HepG2 (cell line): ENCODE results near the gene ARHGAP45. TPM values are rescaled to one million over a fixed set of nuclear protein-coding genes. Genes with fewer than 3 reads are reported as not detected.

Experiments
- ATAC-seq: fragments of 200-7000 bp; cut with Tn5 transposase; 3 replicates; pipeline ENCODE4 v1.9.1; 2020; ENCODE audit warnings: mild to moderate bottlenecking, moderate library complexity
- BruUV-seq: library from RNA; stranded (reverse); fragments of 400-500 nt; replicated peaks from 2 replicates; lab custom pipeline; 2021; lab: Mats Ljungman, UMichigan
- CTCF ChIA-PET: fragments of 300-600 bp; formaldehyde crosslinking; extraction: SDS; loops from one replicate; lab custom pipeline; 2021; ENCODE audit warnings: low total read pairs, inconsistent platforms, low intra/inter-chr PET ratio; lab: Yijun Ruan, JAX
- POLR2A ChIA-PET: fragments of 350-600 bp; sonication (Branson Sonifier 250); formaldehyde crosslinking; loops from one replicate; lab custom pipeline; 2020; ENCODE audit warnings: antibody characterized with exemption, inconsistent platforms; lab: Yijun Ruan, JAX
- DNase-seq: peaks from one replicate; pipeline ENCODE4 v3.0.0-alpha.2; 2015; ENCODE audit warnings: low spot score
- FAIRE-seq: peaks from 3 replicates; lab custom pipeline; 2011; peaks lifted over from hg19 to GRCh38; lab: Jason Lieb, UNC
- H2AFZ ChIP-seq: one replicate; pipeline ENCODE4 v1.6.1; 2011; ENCODE audit warnings: low read length, inconsistent platforms
- H3K27ac ChIP-seq: fragments of 300-600 bp; 3 replicates; pipeline ENCODE4 v1.8.0; 2011; ENCODE audit warnings: mixed run types, mild to moderate bottlenecking, mixed read lengths, low read length, inconsistent platforms; ENCODE audit not compliant: insufficient read depth; ENCODE audit errors: extremely low read length
- H3K27me3 ChIP-seq, 2 experiments: fragments of 200-600 bp in 1 of 2; 2 replicates in 1 of 2; 3 replicates in 1 of 2; pipeline versions ENCODE4 v1.6.0 to v1.8.0; 2011; ENCODE audit warnings: low read length in 2 of 2, mild to moderate bottlenecking in 2 of 2, moderate library complexity in 2 of 2, inconsistent platforms in 1 of 2; ENCODE audit not compliant: insufficient read depth in 2 of 2, control insufficient read depth in 1 of 2
- H3K36me3 ChIP-seq, 2 experiments: fragments of 200-600 bp in 1 of 2; replicated peaks in 1 of 2; 2 replicates in 1 of 2; 3 replicates in 1 of 2; pipeline versions ENCODE4 v1.5.1 to v1.8.0; 2011; ENCODE audit warnings: low read length in 2 of 2, inconsistent platforms in 1 of 2; ENCODE audit not compliant: insufficient read depth in 2 of 2, control insufficient read depth in 1 of 2
- H3K4me1 ChIP-seq: 2 replicates; pipeline ENCODE4 v1.5.1; 2012; ENCODE audit warnings: low read length, inconsistent platforms; ENCODE audit not compliant: insufficient read depth
- H3K4me2 ChIP-seq: 2 replicates; pipeline ENCODE4 v1.6.0; 2011; ENCODE audit warnings: low read depth, low read length, inconsistent platforms
- H3K4me3 ChIP-seq, 3 experiments: fragments of 200-600 bp in 1 of 3; sonication (generic), shearing (Covaris generic) in 1 of 3; replicated peaks in 1 of 3; 2 replicates each; pipeline ENCODE4 v1.5.1; 2011 to 2016; ENCODE audit warnings: low read length in 3 of 3, inconsistent platforms in 2 of 3, low read depth in 2 of 3, mild to moderate bottlenecking in 2 of 3, control low read depth in 1 of 3, mixed read lengths in 1 of 3; ENCODE audit not compliant: insufficient read depth in 1 of 3
- H3K79me2 ChIP-seq: one replicate; pipeline ENCODE4 v1.6.1; 2011; ENCODE audit warnings: low read length, inconsistent platforms; ENCODE audit not compliant: insufficient read depth
- H3K9ac ChIP-seq: 2 replicates; pipeline ENCODE4 v1.6.0; 2011; ENCODE audit warnings: mild to moderate bottlenecking, low read depth, low read length, inconsistent platforms; ENCODE audit not compliant: insufficient read depth
- H3K9me3 ChIP-seq: 2 replicates; pipeline ENCODE4 v1.5.1; 2012; ENCODE audit warnings: mild to moderate bottlenecking, low read length
- H4K20me1 ChIP-seq: 2 replicates; pipeline ENCODE4 v1.6.0; 2011; ENCODE audit warnings: inconsistent platforms, mild to moderate bottlenecking, low read length, moderate library complexity; ENCODE audit not compliant: insufficient read depth
- CHD4 ChIP-seq: fragments of 200-600 bp; sonication (generic); IDR thresholded peaks from 2 replicates; pipeline ENCODE4 v1.7.0; 2017; ENCODE audit warnings: mild to moderate bottlenecking, low read length, borderline replicate concordance
- PHF5A ChIP-seq: IDR thresholded peaks from one replicate; pipeline ENCODE4 v1.6.1; 2018; ENCODE audit warnings: low read depth, missing genetic modification reagents; ENCODE audit not compliant: unreplicated experiment
- ZFP36 ChIP-seq: fragments of 150-350 bp; IDR thresholded peaks from 2 replicates; pipeline ENCODE4 v1.6.1; 2018; ENCODE audit warnings: borderline replicate concordance, low read length, low read depth; ENCODE audit not compliant: partially characterized antibody
- ZMYM3 ChIP-seq: sonication (generic); formaldehyde crosslinking; IDR thresholded peaks from 2 replicates; pipeline ENCODE4 v1.5.1; 2020; ENCODE audit warnings: mild to moderate bottlenecking, missing genetic modification reagents
- ZNF121 ChIP-seq: sonication (generic); formaldehyde crosslinking; IDR thresholded peaks from 2 replicates; pipeline ENCODE4 v1.5.0; 2020; ENCODE audit warnings: mild to moderate bottlenecking, missing genetic modification reagents
- ZNF331 ChIP-seq: sonication (generic); formaldehyde crosslinking; IDR thresholded peaks from 2 replicates; pipeline ENCODE4 v1.4.0; 2020; ENCODE audit warnings: missing genetic modification reagents
- WGBS: methylation state at CpG from one replicate; pipeline ENCODE4 v1.1.6; 2017; ENCODE audit warnings: low lambda C conversion rate; 5-methylcytosine and 5-hydroxymethylcytosine counted together
- in situ Hi-C: cut with HindIII; loops from 2 replicates; pipeline ENCODE4 v1.10.0; 2017; ENCODE audit warnings: low pct_unique_long_range_greater_than_20kb; ENCODE audit not compliant: extremely low pct_ligation_motif_present
- intact Hi-C: fragments of 100-400 bp; cut with micrococcal nuclease; formaldehyde crosslinking; loops from one replicate; pipeline ENCODE4 v1.10.0; 2022; ENCODE audit not compliant: unreplicated experiment
- polyA plus RNA-seq, 8 experiments: library from polyadenylated mRNA; depleted of rRNA in 3 of 8; stranded (reverse) in 7 of 8; unstranded in 1 of 8; fragments of >200 nt; fragmentation: Illumina TruSeq in 4 of 8; extraction: Trizol in 4 of 8; gene quantifications; 2 replicates each; pipeline versions ENCODE4 v1.2.1 to v1.2.3, GENCODE V29; 2011 to 2016; ENCODE audit warnings: low read depth in 4 of 8, missing spikeins in 1 of 8, mixed read lengths in 1 of 8; ENCODE audit not compliant: insufficient read depth in 1 of 8
- total RNA-seq, 5 experiments: library from RNA; depleted of rRNA; stranded (reverse); fragments of >200 nt; fragmentation: Illumina TruSeq; extraction: Trizol; gene quantifications; 2 replicates each; pipeline ENCODE4 v1.2.3, GENCODE V29; 2016; ENCODE audit warnings: low read depth in 1 of 5
- TF ChIP-seq, protein P1 (sequence below): sonication (generic); formaldehyde crosslinking; IDR thresholded peaks from 2 replicates; pipeline ENCODE4 v1.5.0; 2020; ENCODE audit warnings: mild to moderate bottlenecking, missing genetic modification reagents, moderate library complexity
- TF ChIP-seq, protein P2 (sequence below): sonication (generic); formaldehyde crosslinking; IDR thresholded peaks from 2 replicates; pipeline ENCODE4 v1.8.0; 2022; ENCODE audit warnings: missing genetic modification reagents, mild to moderate bottlenecking, moderate library complexity, borderline replicate concordance

Gene ARHGAP45
- total and polyA plus RNA-seq, 2 of the 13 experiments (the other 11 are each of a cell fraction or from before 2014, with no cell fraction given): 0.84 to 32.0 TPM

DNA sequence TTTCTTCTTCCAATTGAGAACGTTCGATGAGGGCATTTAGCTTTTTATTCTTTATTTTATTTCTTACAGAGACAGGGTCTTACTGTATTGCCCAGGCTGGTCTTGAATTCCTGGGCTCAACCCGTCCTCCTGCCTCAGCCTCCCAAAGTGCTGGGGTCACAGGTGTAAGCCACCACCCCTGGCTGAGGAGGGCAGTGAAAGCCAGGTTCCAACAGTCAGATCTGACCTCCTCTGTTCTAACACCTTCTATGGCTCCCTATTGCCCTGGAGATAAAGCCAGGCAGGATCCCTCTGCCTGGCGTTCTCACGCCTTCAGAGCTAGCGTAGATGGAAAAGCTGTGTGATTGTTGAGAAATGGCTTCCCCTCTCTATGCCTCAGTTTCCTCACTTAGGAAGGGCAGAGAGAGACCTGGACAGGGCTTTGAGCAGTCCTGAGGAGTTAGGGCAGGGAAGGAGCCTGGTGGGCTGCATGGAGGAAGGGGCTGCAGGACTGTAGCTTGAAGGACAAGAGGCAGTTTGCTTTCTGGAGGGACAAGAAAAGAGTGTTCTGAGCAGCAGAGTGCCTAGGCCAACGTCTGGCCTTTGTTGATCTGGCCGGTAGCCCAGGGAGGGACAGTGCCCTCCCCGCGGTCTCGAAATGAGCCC lies 5.5 kb downstream of the ARHGAP45 start:
- Histone ChIP-seq H3K27ac (no peak overlapping the region), H3K9me3 (no peaks in the 10 kb centered on the region), H3K79me2 (no peaks in the 10 kb centered on the region), H3K9ac (no peak overlapping the region), H3K4me3 (no peak overlapping the region), H4K20me1 (peaks cover 3% of the 10 kb centered on the region; the same call in 1 of the 2 replicates), H2AFZ (no peak overlapping the region), H3K4me1 (peaks cover 37% of the 10 kb centered on the region), H3K4me2 (no peak overlapping the region), H3K27me3 (no peaks in the 10 kb centered on the region), H3K36me3 (no peaks in the 10 kb centered on the region; a peak in 1 of 5 replicates)
- no peak for FAIRE-seq
- no peak for ATAC-seq
- POLR2A ChIA-PET: no interaction called here
- 80% methylated on average over 9 of the region's 11 CpGs for WGBS
- in situ Hi-C loops (no loop called here), intact Hi-C loops (no loop called here)
- DNase-seq: no peak
- TF ChIP-seq PHF5A (no peak), ZNF121 (CRISPR knock-in tag) (peak; percentile 62; the same call in 1 of the 2 replicates), ZMYM3 (CRISPR knock-in tag) (peak; percentile 83), CHD4 (0 out of 2 replicates have a peak, but pooled peaks have one; percentile 27), ZFP36 (peak; percentile 31), ZNF331 (CRISPR knock-in tag) (no peak)
- TF ChIP-seq, protein P1, sequence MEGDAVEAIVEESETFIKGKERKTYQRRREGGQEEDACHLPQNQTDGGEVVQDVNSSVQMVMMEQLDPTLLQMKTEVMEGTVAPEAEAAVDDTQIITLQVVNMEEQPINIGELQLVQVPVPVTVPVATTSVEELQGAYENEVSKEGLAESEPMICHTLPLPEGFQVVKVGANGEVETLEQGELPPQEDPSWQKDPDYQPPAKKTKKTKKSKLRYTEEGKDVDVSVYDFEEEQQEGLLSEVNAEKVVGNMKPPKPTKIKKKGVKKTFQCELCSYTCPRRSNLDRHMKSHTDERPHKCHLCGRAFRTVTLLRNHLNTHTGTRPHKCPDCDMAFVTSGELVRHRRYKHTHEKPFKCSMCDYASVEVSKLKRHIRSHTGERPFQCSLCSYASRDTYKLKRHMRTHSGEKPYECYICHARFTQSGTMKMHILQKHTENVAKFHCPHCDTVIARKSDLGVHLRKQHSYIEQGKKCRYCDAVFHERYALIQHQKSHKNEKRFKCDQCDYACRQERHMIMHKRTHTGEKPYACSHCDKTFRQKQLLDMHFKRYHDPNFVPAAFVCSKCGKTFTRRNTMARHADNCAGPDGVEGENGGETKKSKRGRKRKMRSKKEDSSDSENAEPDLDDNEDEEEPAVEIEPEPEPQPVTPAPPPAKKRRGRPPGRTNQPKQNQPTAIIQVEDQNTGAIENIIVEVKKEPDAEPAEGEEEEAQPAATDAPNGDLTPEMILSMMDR (CRISPR knock-in tag): no peak
- TF ChIP-seq, protein P2, sequence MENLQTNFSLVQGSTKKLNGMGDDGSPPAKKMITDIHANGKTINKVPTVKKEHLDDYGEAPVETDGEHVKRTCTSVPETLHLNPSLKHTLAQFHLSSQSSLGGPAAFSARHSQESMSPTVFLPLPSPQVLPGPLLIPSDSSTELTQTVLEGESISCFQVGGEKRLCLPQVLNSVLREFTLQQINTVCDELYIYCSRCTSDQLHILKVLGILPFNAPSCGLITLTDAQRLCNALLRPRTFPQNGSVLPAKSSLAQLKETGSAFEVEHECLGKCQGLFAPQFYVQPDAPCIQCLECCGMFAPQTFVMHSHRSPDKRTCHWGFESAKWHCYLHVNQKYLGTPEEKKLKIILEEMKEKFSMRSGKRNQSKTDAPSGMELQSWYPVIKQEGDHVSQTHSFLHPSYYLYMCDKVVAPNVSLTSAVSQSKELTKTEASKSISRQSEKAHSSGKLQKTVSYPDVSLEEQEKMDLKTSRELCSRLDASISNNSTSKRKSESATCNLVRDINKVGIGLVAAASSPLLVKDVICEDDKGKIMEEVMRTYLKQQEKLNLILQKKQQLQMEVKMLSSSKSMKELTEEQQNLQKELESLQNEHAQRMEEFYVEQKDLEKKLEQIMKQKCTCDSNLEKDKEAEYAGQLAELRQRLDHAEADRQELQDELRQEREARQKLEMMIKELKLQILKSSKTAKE: no peak
- CTCF ChIA-PET: no interaction called here
- no TSS peak for BruUV-seq
